ENCODE data around the gene DHX38.

Gene DHX38

DNA sequence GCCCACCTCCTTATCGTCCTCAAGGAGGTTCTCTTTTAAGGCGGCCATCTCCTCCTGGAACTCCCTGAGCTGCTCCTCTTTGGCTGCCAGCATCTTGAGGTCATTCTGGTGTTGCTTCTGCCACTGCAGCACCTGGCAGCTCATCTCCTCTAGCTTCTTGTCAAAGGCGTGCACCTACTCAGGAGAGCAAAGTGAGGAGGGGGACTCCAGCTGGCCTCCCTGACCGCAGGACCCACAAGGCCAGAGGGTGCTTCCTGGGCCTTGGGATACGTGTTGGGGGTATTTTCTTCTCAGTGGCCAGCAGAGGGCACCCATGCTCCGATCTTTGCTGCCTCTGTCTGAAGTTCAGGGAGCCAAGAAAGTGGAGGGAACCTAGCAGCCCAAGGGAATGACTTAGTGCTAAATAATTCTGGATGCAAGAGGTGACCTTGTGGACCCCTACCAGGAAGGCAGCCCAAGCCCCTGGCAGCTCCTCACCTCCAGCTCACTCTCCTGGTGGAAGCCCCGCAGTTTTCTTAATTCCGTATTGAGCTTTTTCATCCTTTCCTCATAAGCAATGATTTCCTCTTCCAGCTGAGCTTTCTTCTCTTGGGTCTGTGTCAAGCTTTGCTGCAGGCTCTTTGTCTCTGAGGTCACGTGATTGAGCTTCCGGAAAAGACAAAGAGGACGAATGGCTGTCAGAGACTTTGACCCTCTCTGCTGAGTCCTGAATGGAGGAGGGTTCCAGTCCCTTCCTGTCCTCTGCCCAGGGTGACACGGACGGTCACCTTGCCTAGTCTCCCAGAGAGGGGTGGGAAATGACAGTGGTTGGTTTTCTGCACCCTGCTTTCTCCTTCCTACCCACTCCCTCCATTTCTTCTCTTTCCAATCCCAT, 31.4 kb downstream of the DHX38 start:
- no peak for TF ChIP-seq GATA3 (IDR thresholded peaks at IDR 0.05; ENCODE audit: low read depth, low read length)

DNA sequence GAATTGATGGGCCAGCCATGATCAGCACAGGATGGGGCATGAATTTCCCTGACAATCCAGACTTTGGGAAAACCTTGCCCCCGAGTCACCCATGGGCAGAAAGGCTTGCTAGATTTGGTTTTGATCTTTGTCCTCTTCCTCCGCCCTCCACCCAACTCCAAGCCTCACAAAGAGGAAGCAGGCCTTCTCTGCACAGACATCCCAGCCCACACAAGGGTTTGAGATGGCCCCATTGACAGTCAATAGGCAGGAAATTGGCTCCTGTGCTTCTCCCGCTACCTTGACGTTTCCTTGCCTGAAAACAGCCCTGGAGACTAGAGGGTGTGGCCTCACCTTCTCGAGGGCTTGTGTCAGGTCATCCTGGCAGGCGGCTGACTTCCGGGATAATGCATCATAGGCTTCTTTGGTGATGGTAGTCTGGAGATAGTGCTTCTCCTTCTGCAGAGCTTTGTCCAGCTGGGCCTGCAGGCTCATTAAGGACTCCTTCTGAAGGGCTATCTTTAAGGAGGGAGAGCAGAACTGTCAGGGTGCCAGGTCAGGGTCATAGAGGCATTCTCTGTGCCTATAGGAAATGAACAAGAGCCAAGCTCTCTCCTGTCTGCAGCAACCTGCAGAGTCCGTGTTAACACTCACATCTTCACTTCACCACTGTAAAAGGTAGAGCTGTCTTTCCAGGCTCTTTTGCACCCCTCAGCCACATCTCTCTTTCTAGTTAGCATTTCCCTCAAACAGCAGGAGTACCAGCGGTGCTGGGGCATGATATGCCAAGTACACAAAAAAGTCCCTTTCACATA, 32.2 kb downstream of the DHX38 start:
- TF ChIP-seq GATA3 (IDR thresholded peaks at IDR 0.05; ENCODE audit: low read depth, low read length) = no peak
- no peak for TF ChIP-seq GATA2 (IDR thresholded peaks at IDR 0.05; ENCODE audit: low read depth, low read length)

DNA sequence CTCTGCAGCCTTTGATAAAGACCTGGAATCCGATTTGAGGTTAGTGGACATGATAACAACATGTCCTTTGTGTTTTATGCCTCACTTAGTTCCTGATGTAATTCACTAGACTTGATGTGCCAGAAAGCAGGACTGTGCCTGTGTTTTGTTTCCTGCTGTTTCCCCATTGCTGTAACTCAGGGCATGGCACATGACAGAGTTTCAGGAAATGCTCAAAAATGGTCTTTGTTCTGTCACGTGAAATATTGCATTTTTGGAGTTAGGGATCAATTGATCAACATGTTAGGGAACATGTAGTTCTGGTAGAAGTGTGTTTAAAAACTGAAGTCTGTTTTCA, 32.8 kb downstream of the DHX38 start:
- no peak for TF ChIP-seq GATA3 (IDR thresholded peaks at IDR 0.05; ENCODE audit: low read depth, low read length)
- TF ChIP-seq GATA2 (IDR thresholded peaks at IDR 0.05; ENCODE audit: low read depth, low read length) = no peak

DNA sequence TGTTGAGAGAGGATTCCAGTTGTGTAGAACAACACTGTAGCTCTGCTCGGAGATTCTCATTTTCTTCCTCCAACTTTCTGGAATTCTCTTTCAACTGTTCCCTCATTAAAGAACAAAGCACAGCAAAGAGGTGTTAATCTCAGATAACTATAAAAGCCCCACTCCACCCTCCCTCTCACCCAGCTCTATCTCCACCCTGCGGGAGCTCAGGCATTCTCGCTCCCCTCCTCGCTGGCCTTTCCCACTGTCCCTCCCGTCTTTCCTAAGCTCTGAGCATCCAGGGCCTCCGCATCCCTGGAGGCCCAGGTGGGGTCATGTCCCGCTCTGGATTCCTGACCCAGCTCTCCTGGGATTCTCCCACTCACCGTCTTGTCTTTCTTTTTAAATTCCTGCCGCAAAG, 35.1 kb downstream of the DHX38 start:
- no peak for TF ChIP-seq GATA3 (IDR thresholded peaks at IDR 0.05; ENCODE audit: low read depth, low read length)
- TF ChIP-seq GATA2 (IDR thresholded peaks at IDR 0.05; ENCODE audit: low read depth, low read length) = no peak

DNA sequence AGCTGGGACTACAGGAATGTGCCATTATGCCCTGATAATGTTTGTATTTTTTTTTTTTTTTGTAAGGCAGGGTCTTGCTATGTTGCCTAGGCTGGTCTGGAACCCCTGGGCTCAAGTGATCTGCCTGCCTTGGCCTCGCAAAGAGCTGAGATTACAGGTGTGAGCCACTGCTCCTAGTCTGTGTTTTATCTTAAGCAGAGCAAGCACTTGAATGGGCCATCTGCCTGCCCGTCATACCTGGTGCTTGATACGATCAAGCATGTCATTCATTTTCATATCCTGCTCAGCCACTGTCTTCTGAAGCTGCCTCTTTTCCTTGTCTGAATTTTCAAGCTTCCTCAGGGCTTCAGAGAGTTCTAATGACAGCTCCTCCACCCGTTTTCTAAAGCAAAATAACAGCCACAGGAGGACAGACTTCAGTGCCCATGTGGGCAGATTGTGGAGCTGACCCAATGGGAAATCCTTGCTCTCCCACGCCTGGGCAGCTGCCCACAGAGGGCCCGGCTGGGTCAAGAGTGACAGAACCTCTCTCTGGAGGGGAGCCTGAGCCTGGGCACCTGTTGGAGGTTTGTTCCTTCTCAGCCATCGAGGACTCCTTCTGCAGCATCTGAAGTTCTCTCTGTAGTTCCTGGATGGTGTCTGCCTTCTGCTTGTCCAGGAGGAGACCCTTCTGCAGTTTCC, 36.5 kb downstream of the DHX38 start:
- TF ChIP-seq GATA2 (IDR thresholded peaks at IDR 0.05; ENCODE audit: low read depth, low read length) (no peak), GATA3 (IDR thresholded peaks at IDR 0.05; ENCODE audit: low read depth, low read length) (no peak)

DNA sequence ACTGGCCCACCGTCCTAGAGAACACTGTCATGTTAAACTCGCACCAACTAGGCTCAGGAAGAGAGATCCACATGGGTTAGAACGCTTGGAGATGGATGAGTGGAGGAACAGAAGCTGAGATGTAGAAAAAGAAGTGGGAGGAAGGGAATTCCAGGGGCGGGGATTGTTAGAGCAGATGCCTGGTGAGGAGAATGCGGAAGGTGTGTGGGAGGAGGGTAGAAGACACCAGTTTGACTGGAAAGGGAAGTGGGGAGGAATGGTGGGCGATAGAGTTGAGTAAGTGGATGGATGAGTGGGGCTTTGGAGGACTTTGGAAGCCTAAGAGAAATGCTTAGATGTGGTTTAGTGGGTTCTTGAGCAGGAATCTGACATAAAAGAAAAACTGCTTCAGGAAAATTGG, 37.4 kb downstream of the DHX38 start:
- TF ChIP-seq GATA2 (IDR thresholded peaks at IDR 0.05; ENCODE audit: low read depth, low read length) = no peak
- no peak for TF ChIP-seq GATA3 (IDR thresholded peaks at IDR 0.05; ENCODE audit: low read depth, low read length)

DNA sequence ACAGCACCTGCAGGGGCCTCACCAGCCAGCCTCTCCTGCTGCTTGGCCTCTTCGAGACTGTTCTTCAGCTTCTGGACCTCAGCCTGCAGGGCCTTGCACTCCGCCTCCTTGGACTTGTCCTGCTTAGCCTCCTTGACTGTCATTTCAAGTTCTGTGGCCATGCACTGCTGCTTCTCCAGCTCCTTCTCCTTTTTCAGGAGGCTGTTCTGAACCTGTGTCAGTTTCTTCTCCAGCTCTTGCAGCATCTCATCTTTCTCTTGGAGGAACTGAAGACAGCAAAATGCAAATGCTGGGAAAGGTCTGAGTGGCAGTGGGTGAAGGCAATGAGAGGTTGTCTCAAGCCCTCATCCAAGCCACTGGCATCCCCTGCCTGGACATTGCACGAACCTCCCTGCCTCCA, 39.1 kb downstream of the DHX38 start:
- no peak for TF ChIP-seq GATA3 (IDR thresholded peaks at IDR 0.05; ENCODE audit: low read depth, low read length)
- no peak for TF ChIP-seq GATA2 (IDR thresholded peaks at IDR 0.05; ENCODE audit: low read depth, low read length)

DNA sequence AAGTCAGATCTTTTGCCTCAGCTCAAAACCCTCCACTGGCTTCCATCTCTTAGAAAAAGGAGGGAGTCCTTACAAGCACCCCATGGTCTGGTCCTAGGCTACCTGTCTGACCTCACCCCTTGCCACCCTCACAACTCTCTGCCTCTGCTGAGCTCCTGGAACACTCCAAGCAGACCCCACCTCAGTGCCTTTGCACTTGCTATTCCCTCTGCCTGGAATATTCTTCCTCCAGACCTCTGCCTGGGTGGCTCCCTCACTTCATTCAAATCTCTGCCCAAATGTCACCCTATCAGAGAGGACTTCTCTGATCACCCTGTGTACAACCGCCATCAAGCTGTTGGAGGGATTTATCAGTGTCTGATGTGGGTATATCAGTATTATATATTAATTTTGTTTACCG, 40.9 kb downstream of the DHX38 start:
- TF ChIP-seq GATA3 (IDR thresholded peaks at IDR 0.05; ENCODE audit: low read depth, low read length) = no peak
- no peak for TF ChIP-seq GATA2 (IDR thresholded peaks at IDR 0.05; ENCODE audit: low read depth, low read length)

DNA sequence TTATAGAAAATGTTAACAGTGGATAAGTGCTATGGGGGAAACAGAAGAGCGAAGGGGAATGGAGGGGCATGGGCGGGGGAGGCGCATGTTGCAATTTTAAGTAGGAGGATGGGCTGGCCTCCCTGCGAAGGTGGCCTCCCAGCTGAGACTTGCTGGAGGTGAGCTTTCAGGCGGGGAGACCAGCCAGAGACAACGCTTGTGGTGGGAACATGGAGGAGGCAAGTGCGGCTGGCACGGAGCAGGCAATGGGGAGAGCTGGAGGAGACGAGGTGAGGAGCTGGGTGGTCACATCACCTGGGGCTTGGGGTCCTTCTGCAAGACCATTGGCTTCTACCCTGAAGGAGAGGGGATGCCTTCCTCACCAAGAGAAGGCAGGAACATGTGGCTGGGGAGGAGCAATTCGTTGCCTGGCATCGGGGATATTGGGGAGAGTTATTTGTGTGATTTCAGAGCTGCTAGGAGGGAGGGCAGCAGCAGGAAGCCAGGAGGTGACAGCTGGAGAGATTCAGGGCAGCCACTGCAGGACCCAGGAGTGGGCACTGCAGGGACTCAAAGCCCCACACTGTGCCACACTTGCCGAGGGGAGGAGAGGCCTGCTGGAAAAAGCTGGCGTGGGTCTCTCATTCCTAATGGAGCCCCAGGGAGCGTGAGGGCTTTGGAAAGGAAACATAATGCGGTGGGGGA, 43.9 kb downstream of the DHX38 start:
- TF ChIP-seq GATA2 (IDR thresholded peaks at IDR 0.05; ENCODE audit: low read depth, low read length) = no peak
- no peak for TF ChIP-seq GATA3 (IDR thresholded peaks at IDR 0.05; ENCODE audit: low read depth, low read length)

DNA sequence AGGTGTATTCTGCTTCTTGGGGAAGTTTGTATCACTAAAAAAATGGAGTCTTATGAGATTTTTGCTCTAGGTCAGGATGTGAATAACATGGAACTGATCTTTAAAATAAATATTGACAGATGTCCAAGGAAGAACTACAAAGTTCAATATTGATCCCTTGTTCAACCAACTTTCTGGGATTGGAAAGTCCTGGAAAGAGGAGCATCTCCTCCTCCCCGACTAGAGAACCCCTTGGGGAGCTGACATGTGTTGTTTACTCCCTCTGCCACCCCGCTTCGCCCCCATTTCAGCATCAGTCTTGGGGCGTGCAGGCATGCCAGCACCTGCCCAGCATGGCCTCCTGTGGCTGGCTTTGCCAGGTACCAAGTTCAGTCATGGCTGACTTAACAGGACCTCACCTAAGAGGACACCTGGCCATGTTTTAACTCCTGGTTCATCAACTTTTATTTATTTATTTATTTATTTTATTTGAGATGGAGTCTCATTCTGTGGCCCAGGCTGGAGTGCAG, 44.5 kb downstream of the DHX38 start:
- TF ChIP-seq GATA3 (IDR thresholded peaks at IDR 0.05; ENCODE audit: low read depth, low read length) = no peak
- no peak for TF ChIP-seq GATA2 (IDR thresholded peaks at IDR 0.05; ENCODE audit: low read depth, low read length)

DNA sequence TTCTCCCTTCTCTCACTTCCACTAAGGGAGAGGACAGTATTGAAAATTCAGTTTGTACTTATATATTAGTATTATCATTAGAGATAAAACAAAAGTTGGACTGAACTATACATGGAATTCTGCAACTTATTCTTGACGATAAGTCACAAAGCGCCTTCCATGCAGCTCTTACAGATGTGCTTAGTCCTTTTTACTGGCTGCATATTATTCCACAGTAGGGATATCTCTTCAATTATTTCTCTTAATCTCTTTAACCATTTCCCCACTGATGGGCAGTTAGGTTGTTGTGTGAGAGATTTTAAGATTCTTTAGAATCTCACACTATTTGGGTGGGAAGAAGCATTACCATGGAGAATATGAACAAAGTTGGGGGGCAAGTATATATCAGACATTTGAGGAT, 46.3 kb downstream of the DHX38 start:
- TF ChIP-seq GATA2 (IDR thresholded peaks at IDR 0.05; ENCODE audit: low read depth, low read length) = no peak
- no peak for TF ChIP-seq GATA3 (IDR thresholded peaks at IDR 0.05; ENCODE audit: low read depth, low read length)

DNA sequence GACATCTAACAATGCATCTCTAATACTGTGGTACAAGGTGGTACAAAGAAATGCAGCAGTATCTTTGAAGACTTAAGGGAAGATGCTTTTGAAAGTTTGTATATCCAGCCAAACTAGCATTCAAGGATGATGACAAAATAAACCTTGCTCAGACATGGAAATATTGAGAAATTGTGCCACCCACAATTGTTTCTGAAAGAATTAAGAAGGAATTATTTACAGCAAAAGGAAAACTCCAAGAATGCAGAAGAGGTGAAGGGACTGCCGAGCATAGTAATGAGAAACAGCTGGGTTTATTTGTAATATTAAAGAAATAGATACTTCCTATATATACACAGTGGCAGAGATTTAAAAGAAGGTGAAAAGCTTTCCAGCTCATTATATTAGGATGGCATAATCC, 48.8 kb downstream of the DHX38 start:
- no peak for TF ChIP-seq GATA3 (IDR thresholded peaks at IDR 0.05; ENCODE audit: low read depth, low read length)
- no peak for TF ChIP-seq GATA2 (IDR thresholded peaks at IDR 0.05; ENCODE audit: low read depth, low read length)

DNA sequence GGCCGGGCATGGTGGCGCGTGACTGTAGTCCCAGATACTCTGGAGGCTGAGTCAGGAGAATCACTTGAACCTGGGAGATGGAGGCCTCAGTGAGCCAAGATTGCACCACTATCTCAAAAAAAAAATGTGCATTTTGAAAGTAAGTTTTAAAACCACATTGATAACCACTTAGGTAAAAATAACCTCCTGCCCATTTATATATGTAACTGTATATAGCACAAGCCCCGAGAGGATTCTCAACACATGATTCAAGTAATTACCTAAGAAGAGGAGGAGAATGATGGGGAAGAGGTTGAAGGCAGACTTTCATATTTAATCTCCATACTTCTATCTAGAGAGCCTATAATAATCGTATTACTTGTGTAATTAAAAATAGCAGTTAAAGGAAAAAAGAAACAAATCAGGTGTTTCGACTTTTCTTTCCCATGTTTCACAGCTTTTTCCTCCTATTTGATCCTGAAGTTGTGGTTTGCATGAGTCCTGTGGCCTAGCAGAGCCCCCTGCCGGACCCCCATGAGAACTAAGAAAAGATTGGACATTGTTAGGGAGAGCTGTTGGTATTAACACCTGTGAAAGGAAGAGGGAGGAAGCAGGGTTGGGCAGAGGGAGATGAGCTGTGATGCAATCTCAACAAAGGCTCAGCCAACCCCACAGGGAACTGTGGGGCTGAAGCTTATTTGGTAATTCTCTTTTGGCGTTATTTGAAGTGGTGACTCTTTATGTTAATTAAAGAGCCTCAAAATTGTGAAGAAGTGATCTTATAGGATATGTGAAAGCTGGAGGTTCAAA, 56.2 kb downstream of the DHX38 start:
- TF ChIP-seq GATA3 (IDR thresholded peaks at IDR 0.05; ENCODE audit: low read depth, low read length) (no peak), GATA2 (IDR thresholded peaks at IDR 0.05; ENCODE audit: low read depth, low read length) (no peak)

All from SH-SY5Y (cell line).